GM12874 (cell line): Measurements from ENCODE around the gene IRS2.

Source experiments
- CTCF ChIP-seq: IDR thresholded peaks from 2 replicates; pipeline ENCODE4 v1.5.1; 2011; ENCODE audit warnings: low read depth, mild to moderate bottlenecking, control low read depth, low read length, moderate library complexity; ENCODE audit not compliant: insufficient read depth

Gene IRS2

GRCh38 chr13:109818886-109819285, 32.5 kb upstream of the IRS2 start:
- no peak for TF ChIP-seq CTCF

DNA sequence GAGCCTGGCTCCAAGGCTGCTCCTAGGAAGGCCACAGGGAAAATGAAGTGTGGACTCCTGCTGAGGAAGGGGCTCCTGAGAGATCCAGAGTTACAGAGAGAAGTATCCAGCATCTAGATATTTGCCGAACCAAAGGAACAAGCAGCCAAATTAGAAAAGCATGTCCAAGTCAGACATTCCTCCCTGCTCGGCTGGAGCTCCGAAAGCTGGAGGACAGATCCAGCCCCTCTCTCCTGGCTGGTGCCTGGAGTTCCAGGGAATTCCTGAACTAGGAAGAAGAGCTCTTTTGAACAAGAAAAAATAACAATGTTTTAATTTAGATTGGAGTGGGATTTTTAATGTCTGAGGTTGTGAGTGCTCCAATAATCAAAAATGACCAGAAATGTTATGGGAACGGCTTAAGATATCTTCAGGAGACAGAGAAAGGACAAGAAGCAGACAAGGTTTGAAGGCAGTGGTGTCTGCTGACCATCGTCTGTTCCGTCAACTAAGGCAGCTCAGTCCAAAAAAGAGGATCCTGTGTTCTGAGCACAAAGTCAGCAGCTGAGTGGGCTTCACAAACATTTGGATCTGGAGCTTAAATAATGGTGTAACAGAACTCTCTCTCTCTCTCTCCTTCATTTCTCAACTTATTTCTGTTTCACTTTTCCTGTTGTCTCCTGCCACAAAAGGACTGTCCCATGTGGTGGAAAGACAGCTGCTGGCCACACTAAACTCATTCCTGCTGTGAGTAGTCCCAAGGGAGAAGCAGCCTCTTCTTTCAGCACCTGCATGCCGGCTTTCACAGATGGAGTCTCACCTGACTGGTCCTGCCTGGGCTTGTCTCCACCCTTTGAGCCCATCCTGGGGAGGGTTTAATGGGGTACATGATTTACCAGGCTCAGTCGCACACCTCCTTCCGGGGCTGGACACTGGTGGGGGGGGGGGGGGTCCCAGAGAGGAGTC, 31.5 kb upstream of the IRS2 start:
- TF ChIP-seq CTCF = no peak

DNA sequence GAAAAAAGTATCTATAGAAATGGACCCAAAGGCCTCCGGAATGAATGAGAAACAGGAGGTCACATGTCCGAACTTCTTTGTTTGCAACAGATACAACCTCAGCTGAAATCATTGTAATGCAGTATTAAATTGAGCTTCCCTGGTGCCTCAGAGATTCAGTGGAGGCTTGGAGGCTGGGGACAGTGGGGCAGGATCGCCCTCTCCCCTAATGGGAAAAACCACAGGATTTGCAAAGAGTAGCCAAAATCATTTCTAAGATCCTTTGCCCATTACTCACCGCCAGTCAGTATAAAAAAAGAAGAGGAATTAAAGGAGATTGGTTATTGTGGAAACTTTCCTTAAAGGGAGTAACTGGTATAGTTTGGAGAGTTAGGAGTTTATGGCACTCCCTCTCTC, 30.4 kb upstream of the IRS2 start:
- TF ChIP-seq CTCF = no peak

GRCh38 chr13:109816112-109816807, 29.9 kb upstream of the IRS2 start:
- TF ChIP-seq CTCF = no peak

DNA sequence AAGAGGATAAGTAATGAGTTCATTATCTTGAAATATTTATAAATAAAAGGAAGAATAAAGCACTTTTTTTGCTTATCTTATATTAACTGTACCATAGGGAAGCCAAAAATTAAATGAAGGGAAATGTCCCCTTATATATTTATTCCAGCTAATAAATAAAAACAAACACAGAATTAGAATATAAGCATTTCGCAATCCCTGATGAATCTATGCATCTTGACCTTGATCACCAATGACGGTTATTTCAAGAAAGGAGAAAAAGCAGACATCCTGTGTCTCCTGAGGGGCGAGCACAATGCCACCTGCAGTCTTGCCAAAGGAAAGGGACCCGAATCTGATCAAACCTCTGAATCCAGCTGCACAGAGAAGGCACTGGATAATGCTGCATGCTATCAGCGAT, 29.3 kb upstream of the IRS2 start:
- TF ChIP-seq CTCF = no peak

- TF ChIP-seq CTCF = no peak
Observed at GRCh38 chr13:109813663-109814062, 27.3 kb upstream of the IRS2 start.

GRCh38 chr13:109812382-109812781, 26.0 kb upstream of the IRS2 start:
- no peak for TF ChIP-seq CTCF
